ENCODE measurements around the gene SART3.
"Not testable (repeated sequence)": the region's sequence is repeated elsewhere in the genome, so short reads cannot be mapped to it uniquely, and the experiment has no call there.

Gene SART3

GRCh38 chr12:108581311-108582227 lies 20.6 kb upstream of the SART3 start:
- no peak for DNase-seq

DNA sequence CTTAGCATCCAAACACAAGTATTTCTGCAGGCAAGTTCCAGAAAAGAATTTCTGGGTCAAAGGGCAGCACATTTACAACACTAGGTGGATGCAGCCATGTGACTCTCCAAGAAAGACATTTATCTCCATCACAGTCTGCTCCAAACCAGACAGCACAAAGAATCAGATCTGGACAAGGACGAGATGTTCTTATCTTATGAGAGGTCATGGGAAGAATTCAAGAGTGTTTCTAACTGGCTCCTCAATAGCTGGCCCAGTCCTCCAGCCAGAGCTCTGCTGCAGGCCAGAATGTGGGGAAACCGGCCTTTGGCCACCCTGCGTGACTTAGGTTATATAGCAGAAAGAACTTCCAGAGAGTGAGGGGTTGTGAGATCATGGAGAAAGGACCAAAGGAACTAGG lies 19.6 kb upstream of the SART3 start:
- no peak for DNase-seq

DNA sequence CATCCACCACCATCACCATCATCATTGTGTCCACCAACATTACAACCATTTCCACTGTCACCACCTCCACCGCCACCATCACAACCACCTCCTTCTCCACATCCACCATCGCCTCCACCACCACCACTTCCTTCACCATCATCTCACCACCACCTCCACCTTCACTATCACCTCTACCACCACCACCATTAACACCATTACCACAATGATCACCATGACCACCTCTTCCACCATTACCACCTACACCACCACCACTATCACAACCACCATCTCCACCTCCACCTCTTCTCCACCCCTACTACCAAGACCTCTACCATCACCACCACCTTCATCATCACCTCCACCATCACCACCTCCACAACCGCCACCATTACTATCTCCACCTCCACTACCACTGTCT lies 17.8 kb upstream of the SART3 start:
- no peak for DNase-seq

GRCh38 chr12:108578264-108578663 lies 17.3 kb upstream of the SART3 start:
- no peak for DNase-seq

DNA sequence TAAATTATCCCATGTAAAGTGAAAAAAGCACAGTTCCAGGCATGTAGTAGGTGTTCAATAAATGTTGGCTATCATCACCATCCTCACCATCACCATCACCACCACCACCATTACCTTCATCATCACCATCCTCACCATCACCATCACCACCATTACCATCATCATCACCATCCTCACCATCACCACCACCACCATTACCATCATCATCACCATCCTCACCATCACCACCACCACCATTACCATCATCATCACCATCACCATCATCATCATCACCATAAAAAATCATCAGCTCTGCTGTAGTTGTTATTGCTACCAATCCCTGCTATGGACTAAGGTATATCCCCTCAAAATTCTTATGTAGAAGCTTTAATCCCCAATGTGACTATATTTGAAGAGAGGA lies 16.5 kb upstream of the SART3 start:
- DNase-seq: no peak

GRCh38 chr12:108576660-108577234 lies 15.8 kb upstream of the SART3 start:
- no peak for DNase-seq

DNA sequence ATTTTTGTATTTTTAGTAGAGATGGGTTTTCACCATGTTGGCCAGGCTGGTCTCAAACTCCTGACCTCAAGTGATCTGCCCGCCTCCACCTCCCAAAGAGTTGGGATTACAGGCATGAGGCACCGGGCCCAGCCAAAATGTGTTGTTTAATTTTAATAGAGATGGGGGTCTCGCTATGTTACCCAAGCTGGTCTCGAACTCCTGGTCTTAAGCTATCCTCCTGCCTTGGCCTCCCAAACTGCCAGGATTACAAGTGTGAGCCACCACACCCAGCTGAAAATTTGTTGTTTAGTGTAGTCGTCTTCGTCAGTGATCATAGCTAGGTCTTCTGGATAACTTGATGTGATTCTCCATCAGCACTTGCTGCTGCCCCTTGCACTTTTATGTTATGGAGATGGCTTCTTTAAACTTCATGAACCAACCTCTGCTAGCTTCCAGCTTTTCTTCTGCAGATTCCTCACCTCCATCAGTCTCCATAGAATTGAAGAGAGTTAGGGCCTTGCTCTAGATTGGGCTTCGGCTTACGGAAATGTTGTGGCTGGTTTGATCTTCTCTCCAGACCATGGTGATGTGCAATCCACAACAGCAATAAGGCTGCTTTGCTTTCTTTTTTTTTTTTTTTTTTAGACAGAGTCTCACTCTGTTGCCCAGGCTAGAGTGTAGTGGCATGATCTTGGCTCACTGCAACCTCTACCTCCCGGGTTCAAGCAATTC lies 14.4 kb upstream of the SART3 start:
- DNase-seq: no peak

GRCh38 chr12:108574276-108574675 lies 13.3 kb upstream of the SART3 start:
- DNase-seq: not testable (repeated sequence)

DNA sequence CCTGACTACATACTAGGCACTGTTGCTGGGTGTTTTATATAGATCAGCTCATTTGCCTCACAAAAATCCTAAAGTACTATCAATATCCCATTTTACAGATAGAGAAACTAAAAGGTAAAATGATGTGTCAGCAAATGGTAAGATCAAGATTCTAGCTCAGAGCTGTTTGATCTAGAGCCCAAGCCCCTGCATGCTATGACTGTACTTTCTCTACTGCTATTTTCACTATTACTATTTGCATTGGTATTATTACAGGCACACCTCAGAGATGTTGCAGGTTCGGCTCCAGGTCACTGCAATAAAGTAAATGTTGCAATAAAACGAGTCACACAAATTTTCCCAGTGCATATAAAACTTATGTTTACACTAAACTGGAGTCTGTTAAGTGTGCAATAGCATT lies 12.3 kb upstream of the SART3 start:
- no peak for DNase-seq

DNA sequence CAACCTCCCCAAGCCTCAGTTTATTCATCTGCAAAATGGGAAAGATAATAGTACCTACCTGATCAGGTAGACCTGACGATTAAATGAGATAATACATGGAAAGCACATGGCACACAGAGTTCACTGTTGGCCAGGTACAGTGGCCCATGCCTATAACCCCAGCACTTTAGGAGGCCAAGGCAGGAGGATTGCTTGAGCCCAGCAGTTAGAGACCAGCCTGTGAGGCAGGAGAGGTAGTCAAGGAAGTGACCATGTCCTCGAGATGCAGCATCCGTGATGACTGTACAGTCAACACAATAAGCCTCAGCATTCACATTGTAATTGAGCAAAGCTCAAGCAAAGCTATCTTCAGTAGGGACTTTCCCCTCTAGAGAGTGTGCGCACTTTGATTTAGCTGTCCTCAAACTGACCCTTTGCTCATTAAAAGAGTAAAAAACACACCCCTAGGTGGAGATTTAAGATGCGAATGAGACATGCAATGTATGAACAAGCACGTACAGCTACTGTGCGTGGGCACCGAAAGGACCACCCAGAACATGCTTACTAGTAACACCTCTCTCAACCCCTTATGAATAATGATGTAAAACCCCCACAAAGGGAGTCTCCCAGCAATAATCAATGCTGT lies 11.3 kb upstream of the SART3 start:
- DNase-seq: no peak

DNA sequence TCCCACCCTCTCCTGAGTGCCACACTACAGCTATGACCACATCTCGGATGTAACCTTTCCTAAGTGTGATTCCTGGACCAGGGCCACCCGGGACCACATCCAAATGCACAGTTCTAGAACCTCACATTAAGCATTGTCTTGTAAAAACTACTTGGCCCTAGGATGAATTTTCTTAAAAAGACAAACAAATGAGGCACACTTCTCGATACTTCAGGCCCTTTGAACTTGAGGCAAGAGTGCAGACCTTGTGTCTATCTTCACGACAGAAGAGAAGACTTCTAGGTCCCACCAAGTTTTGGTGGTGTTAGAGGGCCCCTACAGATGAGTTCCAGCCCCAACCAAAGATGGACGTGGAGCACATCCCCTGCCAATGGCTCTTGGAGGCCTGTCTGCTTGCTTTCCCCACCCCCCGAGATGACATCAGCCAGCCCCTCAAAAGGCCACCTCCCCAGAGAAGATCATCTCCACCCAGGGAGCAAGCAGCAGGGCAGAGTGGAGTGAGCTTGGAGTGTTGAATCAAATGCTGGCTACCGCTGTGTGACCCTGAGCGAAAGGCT lies 10.7 kb upstream of the SART3 start:
- DNase-seq: no peak

DNA sequence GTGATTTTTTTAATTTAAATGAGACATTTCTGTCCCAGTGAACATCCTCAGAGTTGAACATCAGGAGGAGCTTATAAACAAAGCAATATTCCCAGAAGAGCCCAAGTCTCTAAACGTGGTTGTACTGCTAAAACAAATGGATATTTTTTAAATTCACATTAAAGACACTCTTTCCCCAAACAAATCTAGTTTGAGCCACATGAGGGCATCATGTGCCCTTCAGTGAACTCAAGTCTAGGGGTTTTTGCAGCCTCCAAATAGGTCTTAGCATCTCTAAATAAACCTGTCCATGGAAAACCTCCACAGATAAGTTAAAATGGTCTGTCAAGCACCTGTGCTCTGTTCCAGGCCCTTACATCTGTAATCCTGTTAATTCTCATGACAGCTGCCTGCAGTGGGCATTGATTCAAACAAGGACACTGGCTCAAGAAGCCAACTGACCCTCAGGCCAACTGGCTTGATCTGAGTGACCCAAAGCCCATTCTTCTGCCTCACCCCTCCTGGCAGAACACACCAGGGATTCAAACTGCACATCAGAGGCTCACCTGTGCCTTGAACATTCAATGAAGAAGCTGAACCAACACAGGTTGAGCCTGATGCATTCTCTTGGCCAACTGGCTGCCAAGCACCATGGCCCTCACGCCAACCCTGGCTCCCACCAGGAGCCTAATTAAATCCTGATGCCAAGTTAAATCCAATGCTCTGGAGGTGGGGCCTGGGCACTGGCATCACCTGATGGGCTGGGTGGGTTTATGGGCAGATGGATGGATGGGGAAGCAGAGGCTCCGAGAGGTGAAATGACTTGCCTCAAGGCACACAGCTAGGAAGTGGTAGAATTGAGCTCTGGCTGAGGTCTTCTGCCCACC lies 10.0 kb upstream of the SART3 start:
- no peak for DNase-seq

DNA sequence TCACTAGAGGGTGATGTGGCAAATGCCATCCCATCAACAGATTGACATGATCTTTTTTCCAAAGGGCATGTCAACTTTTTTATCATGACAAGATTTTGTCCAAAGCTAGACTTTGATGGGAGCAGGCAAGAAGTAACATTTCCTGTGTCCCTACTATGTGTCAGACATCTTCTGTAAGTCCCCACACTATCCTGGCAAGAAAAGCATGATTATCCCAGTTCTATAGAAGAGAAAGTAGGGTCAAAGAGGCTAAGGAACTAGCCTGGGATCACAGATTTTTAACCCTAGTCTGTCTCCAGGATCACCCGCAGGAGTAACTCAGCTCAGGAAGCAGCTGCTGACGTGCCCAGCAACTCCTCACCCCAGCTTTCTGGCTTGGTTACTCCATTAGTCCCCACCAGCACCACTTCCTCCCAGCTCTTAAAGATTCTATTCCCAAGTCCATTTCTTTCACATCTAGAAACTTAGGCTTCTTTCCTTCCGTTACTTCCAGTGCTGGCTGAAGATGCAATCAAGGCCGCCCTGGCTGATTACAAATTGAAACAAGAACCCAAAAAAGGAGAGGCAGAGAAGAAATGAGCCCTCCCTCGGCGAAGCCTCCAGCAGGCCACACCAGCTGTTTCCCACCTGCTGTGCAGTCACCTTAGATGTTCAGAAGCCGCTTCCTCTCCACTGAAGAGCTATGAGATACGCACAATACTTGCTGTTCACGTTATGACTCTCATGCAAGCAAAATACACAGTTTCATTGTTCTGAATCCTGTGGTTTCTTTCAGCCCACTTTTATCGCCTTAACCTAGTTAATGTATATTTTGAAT lies 7.6 kb upstream of the SART3 start:
- DNase-seq: no peak

GRCh38 chr12:108567406-108568337 lies 6.7 kb upstream of the SART3 start:
- DNase-seq: no peak

- DNase-seq: no peak
Measured at GRCh38 chr12:108566452-108566851, 5.5 kb upstream of the SART3 start.

- no peak for DNase-seq
Measured at GRCh38 chr12:108565976-108566375, 5.0 kb upstream of the SART3 start.

DNA sequence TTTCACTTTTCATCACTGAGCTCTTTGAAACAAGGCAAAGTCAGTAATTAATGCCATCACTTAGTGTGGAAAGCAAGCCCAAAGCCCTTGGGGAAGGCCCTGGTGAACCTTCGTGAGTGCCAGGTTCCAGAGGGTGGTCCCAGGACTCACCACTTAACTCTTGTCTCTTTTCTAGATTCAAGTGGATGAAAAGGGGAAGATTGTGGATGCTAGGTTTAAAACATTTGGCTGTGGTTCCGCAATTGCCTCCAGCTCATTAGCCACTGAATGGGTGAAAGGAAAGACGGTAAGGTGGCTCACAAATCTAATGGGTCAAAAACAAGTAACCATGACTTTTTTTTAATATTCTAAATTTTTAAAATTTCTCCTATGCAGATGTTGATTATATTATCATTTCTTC lies 4.2 kb upstream of the SART3 start:
- no peak for DNase-seq

GRCh38 chr12:108564724-108565123 lies 3.8 kb upstream of the SART3 start:
- DNase-seq: no peak

- DNase-seq: no peak
Measured at GRCh38 chr12:108563804-108564151, 2.8 kb upstream of the SART3 start.

DNA sequence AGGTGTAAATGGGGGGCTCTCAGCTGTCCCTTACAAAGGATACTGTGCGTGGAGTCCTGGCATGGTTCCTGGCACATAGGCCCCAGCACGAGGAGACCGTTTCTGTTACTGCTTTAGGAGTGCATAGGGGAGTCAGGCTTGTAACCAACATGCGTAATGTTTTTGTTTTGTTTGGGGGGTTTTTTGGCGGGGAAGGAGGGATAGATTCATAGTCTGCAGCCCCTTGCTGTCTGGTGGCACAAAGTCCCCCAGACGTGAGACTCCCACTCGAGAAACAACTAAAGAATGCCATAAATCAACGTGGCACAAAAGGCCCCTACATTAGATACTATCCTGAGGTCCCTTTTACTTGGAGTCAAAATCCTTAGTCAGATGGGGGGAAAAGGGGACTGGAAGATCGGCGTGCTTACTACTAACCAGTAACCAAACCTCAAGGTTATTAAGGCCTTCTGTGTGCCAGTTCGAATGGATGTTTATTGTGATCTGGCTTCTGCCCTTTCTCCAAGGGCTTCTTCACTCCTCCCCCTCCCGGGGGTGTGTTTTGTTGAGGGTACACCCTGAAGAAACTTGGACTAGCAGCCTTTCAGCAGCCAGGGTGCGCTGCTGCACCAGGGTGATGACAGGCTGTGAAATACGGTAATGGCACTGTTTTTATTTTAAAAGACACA lies 2.3 kb upstream of the SART3 start:
- DNase-seq: peak; percentile 80

Data from NCI-H2227 treated with DMSO at 0.1 percent for 48 hours (cell line).